HL-60 (cell line): ENCODE results near the gene CHMP1A.
"Not testable (repeated sequence)": the region's sequence is repeated elsewhere in the genome, so short reads cannot be mapped to it uniquely, and the experiment has no call there.

Experiments
- DNase-seq, 2 experiments: peaks; one replicate each; pipeline ENCODE4 v3.0.0-alpha.2; 2010 to 2020; ENCODE audit warnings: low read depth in 1 of 2, low spot score in 1 of 2
- H3K27ac ChIP-seq: fragments of 250-450 bp; sonication (Bioruptor Pico); replicated peaks from 2 replicates; pipeline ENCODE4 v1.5.1; 2020; ENCODE audit warnings: mild to moderate bottlenecking, moderate library complexity
- H3K27me3 ChIP-seq: fragments of 250-450 bp; sonication (Bioruptor Pico); 2 replicates; pipeline ENCODE4 v1.5.1; 2021; ENCODE audit warnings: mild to moderate bottlenecking, moderate library complexity; ENCODE audit not compliant: insufficient read depth, poor library complexity, severe bottlenecking
- H3K4me3 ChIP-seq: replicated peaks from 2 replicates; pipeline ENCODE4 v1.5.1; 2011; ENCODE audit warnings: mild to moderate bottlenecking, control low read depth, low read length; ENCODE audit not compliant: insufficient read depth
- CTCF ChIP-seq: IDR thresholded peaks from one replicate; pipeline ENCODE4 v1.5.1; 2011; ENCODE audit warnings: low read length, control low read depth, inconsistent platforms; ENCODE audit not compliant: insufficient read depth
- GABPA ChIP-seq: IDR thresholded peaks from 2 replicates; pipeline ENCODE4 v1.6.1; 2012; ENCODE audit warnings: low read depth
- POLR2AphosphoS5 ChIP-seq: IDR thresholded peaks from 2 replicates; pipeline ENCODE4 v1.6.1; 2012; ENCODE audit warnings: low read depth
- REST ChIP-seq: IDR thresholded peaks from 2 replicates; pipeline ENCODE4 v1.6.1; 2012; ENCODE audit warnings: low read depth; ENCODE audit not compliant: insufficient replicate concordance
- SPI1 ChIP-seq: IDR thresholded peaks from 2 replicates; pipeline ENCODE4 v1.6.1; 2012; ENCODE audit warnings: low read depth, mild to moderate bottlenecking, borderline replicate concordance

CHMP1A gene

GRCh38 chr16:89690392-89690901, 32.9 kb upstream of the CHMP1A start:
- no peak for DNase-seq
- Histone ChIP-seq H3K27ac (no peak overlapping the region), H3K27me3 (no peaks in the 10 kb centered on the region), H3K4me3 (no peak overlapping the region)
- TF ChIP-seq REST (no peak), CTCF (no peak), POLR2AphosphoS5 (no peak), SPI1 (no peak), GABPA (no peak)

- not testable (repeated sequence) for DNase-seq, H3K27me3 ChIP-seq, H3K4me3 ChIP-seq, H3K27ac ChIP-seq
Observed at GRCh38 chr16:89689621-89690020, 32.1 kb upstream of the CHMP1A start.

GRCh38 chr16:89689142-89689541, 31.6 kb upstream of the CHMP1A start:
- Histone ChIP-seq H3K27me3 (no peaks in the 10 kb centered on the region), H3K27ac (no peak overlapping the region), H3K4me3 (no peak overlapping the region)
- no peak for TF ChIP-seq GABPA
- TF ChIP-seq POLR2AphosphoS5, result no peak
- no peak for TF ChIP-seq REST
- no peak for TF ChIP-seq SPI1
- TF ChIP-seq CTCF, result no peak
- DNase-seq, result no peak

- Histone ChIP-seq H3K27me3 (no peaks in the 10 kb centered on the region), H3K4me3 (no peak overlapping the region), H3K27ac (no peak overlapping the region)
- DNase-seq, result no peak
- TF ChIP-seq GABPA, result no peak
- TF ChIP-seq REST, result no peak
Observed at GRCh38 chr16:89688395-89688794, 30.9 kb upstream of the CHMP1A start.
